ENCODE measurements around the gene SPATA3.

Gene SPATA3

GRCh38 chr2:231039294-231039664, 43.4 kb downstream of the SPATA3 start:
- Histone ChIP-seq H2BK120ac (ENCODE audit: low read depth, low read length) (no peak overlapping the region), H3K36me3 (ENCODE audit: control insufficient read depth, insufficient read depth, low read length) (no peaks in the 10 kb centered on the region), H3K56ac (ENCODE audit: low read length) (no peak overlapping the region), H3K79me2 (ENCODE audit: control insufficient read depth, insufficient read depth, low read length) (no peaks in the 10 kb centered on the region), H3K18ac (ENCODE audit: low read length) (no peak overlapping the region), H2AK5ac (ENCODE audit: low read length) (no peak overlapping the region), H3K4me2 (ENCODE audit: low read length) (no peak overlapping the region), H2BK15ac (replicated peaks; ENCODE audit: low read depth) (no peak overlapping the region), H3K27ac (ENCODE audit: low read depth, low read length) (no peak overlapping the region), H3K27me3 (ENCODE audit: insufficient read depth, low read length, poor library complexity) (peaks cover 21% of the 10 kb centered on the region), H3K9ac (ENCODE audit: low read length) (no peak overlapping the region), H3K79me1 (ENCODE audit: low read length) (no peaks in the 10 kb centered on the region), H4K5ac (ENCODE audit: low read length) (no peak overlapping the region), H2BK5ac (ENCODE audit: low read length) (no peak overlapping the region), H3K23ac (ENCODE audit: low read length) (no peak overlapping the region), H3K4me3 (ENCODE audit: low read length) (no peak overlapping the region), H3K4me1 (ENCODE audit: control insufficient read depth, low read depth, low read length) (no peaks in the 10 kb centered on the region), H4K8ac (ENCODE audit: low read depth, low read length) (no peak overlapping the region), H3K4ac (ENCODE audit: low read depth, low read length) (no peak overlapping the region)
- no peak for DNase-seq
- no CpG with 5 or more reads among the region's 6 CpGs for WGBS (ENCODE audit: extremely low coverage, insufficient coverage, low lambda C conversion rate)

- Histone ChIP-seq H4K5ac (ENCODE audit: low read length) (no peak overlapping the region), H3K27me3 (ENCODE audit: insufficient read depth, low read length, poor library complexity) (peaks cover 21% of the 10 kb centered on the region)
- no CpG with 5 or more reads among the region's 8 CpGs for WGBS (ENCODE audit: extremely low coverage, insufficient coverage, low lambda C conversion rate)
Observed at GRCh38 chr2:231039821-231040364, 44.0 kb downstream of the SPATA3 start.

GRCh38 chr2:231041061-231041689, 45.3 kb downstream of the SPATA3 start:
- no CpG with 5 or more reads among the region's 8 CpGs for WGBS (ENCODE audit: extremely low coverage, insufficient coverage, low lambda C conversion rate)
- H3K9ac ChIP-seq (ENCODE audit: low read length): no peak overlapping the region
- no peaks in the 10 kb centered on the region for H3K79me1 ChIP-seq (ENCODE audit: low read length)
- H3K27ac ChIP-seq (ENCODE audit: low read depth, low read length): no peak overlapping the region
- H4K8ac ChIP-seq (ENCODE audit: low read depth, low read length): no peak overlapping the region
- no peak overlapping the region for H3K23ac ChIP-seq (ENCODE audit: low read length)
- H3K36me3 ChIP-seq (ENCODE audit: control insufficient read depth, insufficient read depth, low read length): no peaks in the 10 kb centered on the region
- H2AK5ac ChIP-seq (ENCODE audit: low read length): no peak overlapping the region
- H3K79me2 ChIP-seq (ENCODE audit: control insufficient read depth, insufficient read depth, low read length): no peaks in the 10 kb centered on the region
- H3K27me3 ChIP-seq (ENCODE audit: insufficient read depth, low read length, poor library complexity): peaks cover 18% of the 10 kb centered on the region
- no peak overlapping the region for H2BK5ac ChIP-seq (ENCODE audit: low read length)
- no peak overlapping the region for H3K4ac ChIP-seq (ENCODE audit: low read depth, low read length)
- no peak overlapping the region for H3K4me2 ChIP-seq (ENCODE audit: low read length)
- H3K4me3 ChIP-seq (ENCODE audit: low read length): no peak overlapping the region
- H3K4me1 ChIP-seq (ENCODE audit: control insufficient read depth, low read depth, low read length): no peaks in the 10 kb centered on the region
- DNase-seq: no peak
- H3K18ac ChIP-seq (ENCODE audit: low read length): no peak overlapping the region
- no peak overlapping the region for H2BK15ac ChIP-seq (replicated peaks; ENCODE audit: low read depth)
- no peak overlapping the region for H2BK120ac ChIP-seq (ENCODE audit: low read depth, low read length)
- H4K5ac ChIP-seq (ENCODE audit: low read length): no peak overlapping the region
- H3K56ac ChIP-seq (ENCODE audit: low read length): no peak overlapping the region

More at GRCh38 chr2:231039821-231040364, 44.0 kb downstream of the SPATA3 start:
- Histone ChIP-seq H2AK5ac (ENCODE audit: low read length) (no peak overlapping the region), H2BK120ac (ENCODE audit: low read depth, low read length) (no peak overlapping the region), H3K18ac (ENCODE audit: low read length) (no peak overlapping the region), H3K36me3 (ENCODE audit: control insufficient read depth, insufficient read depth, low read length) (no peaks in the 10 kb centered on the region), H3K56ac (ENCODE audit: low read length) (no peak overlapping the region), H3K27ac (ENCODE audit: low read depth, low read length) (no peak overlapping the region), H3K4me3 (ENCODE audit: low read length) (no peak overlapping the region), H3K9ac (ENCODE audit: low read length) (no peak overlapping the region), H3K79me2 (ENCODE audit: control insufficient read depth, insufficient read depth, low read length) (no peaks in the 10 kb centered on the region), H2BK5ac (ENCODE audit: low read length) (no peak overlapping the region), H3K4me2 (ENCODE audit: low read length) (no peak overlapping the region), H3K79me1 (ENCODE audit: low read length) (no peaks in the 10 kb centered on the region), H4K8ac (ENCODE audit: low read depth, low read length) (no peak overlapping the region), H2BK15ac (replicated peaks; ENCODE audit: low read depth) (no peak overlapping the region), H3K4me1 (ENCODE audit: control insufficient read depth, low read depth, low read length) (no peaks in the 10 kb centered on the region), H3K23ac (ENCODE audit: low read length) (no peak overlapping the region), H3K4ac (ENCODE audit: low read depth, low read length) (no peak overlapping the region)
- DNase-seq: no peak

- no peak for DNase-seq
- H3K4me2 ChIP-seq (ENCODE audit: low read length): no peak overlapping the region
- no peak overlapping the region for H3K4me3 ChIP-seq (ENCODE audit: low read length)
Observed at GRCh38 chr2:231043796-231044195, 47.9 kb downstream of the SPATA3 start.

GRCh38 chr2:231046916-231047273, 51.0 kb downstream of the SPATA3 start:
- H3K4ac ChIP-seq (ENCODE audit: low read depth, low read length): no peak overlapping the region
- no peak overlapping the region for H3K27ac ChIP-seq (ENCODE audit: low read depth, low read length)
- H2BK120ac ChIP-seq (ENCODE audit: low read depth, low read length): no peak overlapping the region
- no peak for DNase-seq
- no peak overlapping the region for H3K56ac ChIP-seq (ENCODE audit: low read length)
- no CpG with 5 or more reads among the region's 5 CpGs for WGBS (ENCODE audit: extremely low coverage, insufficient coverage, low lambda C conversion rate)
- no peak overlapping the region for H2BK15ac ChIP-seq (replicated peaks; ENCODE audit: low read depth)
- H3K23ac ChIP-seq (ENCODE audit: low read length): no peak overlapping the region
- H3K4me2 ChIP-seq (ENCODE audit: low read length): no peak overlapping the region
- no peaks in the 10 kb centered on the region for H3K4me1 ChIP-seq (ENCODE audit: control insufficient read depth, low read depth, low read length)
- no peaks in the 10 kb centered on the region for H3K79me1 ChIP-seq (ENCODE audit: low read length)
- no peaks in the 10 kb centered on the region for H3K36me3 ChIP-seq (ENCODE audit: control insufficient read depth, insufficient read depth, low read length)
- H2BK5ac ChIP-seq (ENCODE audit: low read length): no peak overlapping the region
- no peak overlapping the region for H3K18ac ChIP-seq (ENCODE audit: low read length)
- no peak overlapping the region for H3K4me3 ChIP-seq (ENCODE audit: low read length)
- no peak overlapping the region for H4K5ac ChIP-seq (ENCODE audit: low read length)
- no peak overlapping the region for H3K9ac ChIP-seq (ENCODE audit: low read length)
- H2AK5ac ChIP-seq (ENCODE audit: low read length): no peak overlapping the region
- H4K8ac ChIP-seq (ENCODE audit: low read depth, low read length): no peak overlapping the region
- no peaks in the 10 kb centered on the region for H3K27me3 ChIP-seq (ENCODE audit: insufficient read depth, low read length, poor library complexity)
- H3K79me2 ChIP-seq (ENCODE audit: control insufficient read depth, insufficient read depth, low read length): no peaks in the 10 kb centered on the region

More at GRCh38 chr2:231043796-231044195, 47.9 kb downstream of the SPATA3 start:
- no CpG with 5 or more reads among the region's 4 CpGs for WGBS (ENCODE audit: extremely low coverage, insufficient coverage, low lambda C conversion rate)
- H4K8ac ChIP-seq (ENCODE audit: low read depth, low read length): no peak overlapping the region
- no peak overlapping the region for H3K9ac ChIP-seq (ENCODE audit: low read length)
- no peak overlapping the region for H3K23ac ChIP-seq (ENCODE audit: low read length)
- H2BK120ac ChIP-seq (ENCODE audit: low read depth, low read length): no peak overlapping the region
- no peaks in the 10 kb centered on the region for H3K79me2 ChIP-seq (ENCODE audit: control insufficient read depth, insufficient read depth, low read length)
- no peak overlapping the region for H3K27ac ChIP-seq (ENCODE audit: low read depth, low read length)
- H3K27me3 ChIP-seq (ENCODE audit: insufficient read depth, low read length, poor library complexity): peaks cover 3% of the 10 kb centered on the region
- no peak overlapping the region for H3K56ac ChIP-seq (ENCODE audit: low read length)
- no peak overlapping the region for H3K18ac ChIP-seq (ENCODE audit: low read length)
- no peak overlapping the region for H2AK5ac ChIP-seq (ENCODE audit: low read length)
- no peaks in the 10 kb centered on the region for H3K36me3 ChIP-seq (ENCODE audit: control insufficient read depth, insufficient read depth, low read length)
- no peak overlapping the region for H4K5ac ChIP-seq (ENCODE audit: low read length)
- H3K79me1 ChIP-seq (ENCODE audit: low read length): no peaks in the 10 kb centered on the region
- H3K4ac ChIP-seq (ENCODE audit: low read depth, low read length): no peak overlapping the region
- H2BK15ac ChIP-seq (replicated peaks; ENCODE audit: low read depth): no peak overlapping the region
- H2BK5ac ChIP-seq (ENCODE audit: low read length): no peak overlapping the region
- no peaks in the 10 kb centered on the region for H3K4me1 ChIP-seq (ENCODE audit: control insufficient read depth, low read depth, low read length)

Data from mesendoderm (in vitro differentiated cells).